GM21360 (cell line): ENCODE results near the gene THBS4.

ENCODE experiments used
- ATAC-seq: cut with Tn5 transposase; IDR thresholded peaks from one replicate; pipeline ENCODE4 v1.9.1; 2021; ENCODE audit warnings: mild to moderate bottlenecking, moderate library complexity; ENCODE audit not compliant: unreplicated experiment

The THBS4 gene

GRCh38 chr5:80034962-80035821, at the start of gene THBS4:
Gene THBS4 (plus strand): TSS chr5:80035348. CDS start chr5:80035538, 190 bp downstream.
- ATAC-seq: no peak

- ATAC-seq: no peak
Measured at GRCh38 chr5:79986260-79986659, 48.9 kb upstream of the THBS4 start.

GRCh38 chr5:79990205-79990597, 44.9 kb upstream of the THBS4 start:
- ATAC-seq: peak; percentile 42

- ATAC-seq: peak; percentile 72
Measured at GRCh38 chr5:79990598-79991507, 44.3 kb upstream of the THBS4 start, which contains the start of gene MTX3. Gene MTX3 (minus strand): TSS chr5:79991262. CDS start chr5:79991238, 24 bp downstream.

GRCh38 chr5:79992891-79993657, 42.1 kb upstream of the THBS4 start:
- no peak for ATAC-seq

- no peak for ATAC-seq
Measured at GRCh38 chr5:79999722-80000121, 35.4 kb upstream of the THBS4 start.

- no peak for ATAC-seq
Measured at GRCh38 chr5:80002677-80003076, 32.5 kb upstream of the THBS4 start.

- no peak for ATAC-seq
Measured at GRCh38 chr5:80008995-80009765, 26.0 kb upstream of the THBS4 start.

GRCh38 chr5:80010754-80011392, 24.3 kb upstream of the THBS4 start:
- no peak for ATAC-seq

- ATAC-seq: no peak
Measured at GRCh38 chr5:80025069-80025468, 10.1 kb upstream of the THBS4 start.

- no peak for ATAC-seq
Measured at GRCh38 chr5:80026841-80027240, 8.3 kb upstream of the THBS4 start.

- no peak for ATAC-seq
Measured at GRCh38 chr5:80031109-80031508, 4.0 kb upstream of the THBS4 start.

GRCh38 chr5:80033513-80033912, 1.6 kb upstream of the THBS4 start:
- no peak for ATAC-seq

GRCh38 chr5:80034559-80034958, 589 bp upstream of the THBS4 start:
- no peak for ATAC-seq

- no peak for ATAC-seq
Measured at GRCh38 chr5:80035839-80036238, 691 bp downstream of the THBS4 start.

GRCh38 chr5:80036615-80037014, 1.5 kb downstream of the THBS4 start:
- ATAC-seq: no peak

GRCh38 chr5:80037366-80037765, 2.2 kb downstream of the THBS4 start:
- ATAC-seq: no peak

GRCh38 chr5:80039650-80040049, 4.5 kb downstream of the THBS4 start:
- no peak for ATAC-seq

- no peak for ATAC-seq
Measured at GRCh38 chr5:80041527-80041926, 6.4 kb downstream of the THBS4 start.

GRCh38 chr5:80042330-80042729, 7.2 kb downstream of the THBS4 start:
- ATAC-seq: no peak
